Calu3 (cell line): ENCODE results near the gene NCOA1. TPM values are rescaled to one million over a fixed set of nuclear protein-coding genes. Genes with fewer than 3 reads are reported as not detected.
A peak's percentile ranks its signal among the peaks of the same experiment; 100 is the strongest.

Experiments
- BruUV-seq: library from RNA; stranded (reverse); fragments of 400-500 nt; replicated peaks from 2 replicates; lab custom pipeline; 2021; lab: Mats Ljungman, UMichigan
- CTCF ChIA-PET: fragments of 300-600 bp; sonication (Branson Sonifier 250); formaldehyde crosslinking; loops from one replicate; lab custom pipeline; 2022; ENCODE audit warnings: antibody characterized with exemption; lab: Charles Lee
- DNase-seq: peaks from one replicate; pipeline ENCODE4 v3.0.0; 2022
- H3K27ac Mint-ChIP-seq: one replicate; pipeline ENCODE4 v1.8.0; 2022; ENCODE audit warnings: mixed read lengths; ENCODE audit not compliant: unreplicated experiment
- H3K27me3 Mint-ChIP-seq: one replicate; pipeline ENCODE4 v1.8.0; 2022; ENCODE audit warnings: mixed read lengths; ENCODE audit not compliant: unreplicated experiment
- H3K36me3 Mint-ChIP-seq: one replicate; pipeline ENCODE4 v1.8.0; 2022; ENCODE audit warnings: mild to moderate bottlenecking, moderate library complexity, mixed read lengths; ENCODE audit not compliant: insufficient read depth, unreplicated experiment
- H3K4me1 Mint-ChIP-seq: one replicate; pipeline ENCODE4 v1.8.0; 2022; ENCODE audit warnings: mild to moderate bottlenecking, low read depth, mixed read lengths; ENCODE audit not compliant: unreplicated experiment
- H3K4me3 Mint-ChIP-seq: one replicate; pipeline ENCODE4 v1.8.0; 2022; ENCODE audit warnings: mild to moderate bottlenecking, low read depth, moderate library complexity, mixed read lengths; ENCODE audit not compliant: unreplicated experiment
- H3K9me3 Mint-ChIP-seq: one replicate; pipeline ENCODE4 v1.8.0; 2022; ENCODE audit warnings: low read depth, mixed read lengths; ENCODE audit not compliant: unreplicated experiment
- CTCF ChIP-seq: fragments of 200-600 bp; IDR thresholded peaks from one replicate; pipeline ENCODE4 v1.8.0; 2022; ENCODE audit warnings: antibody characterized with exemption; ENCODE audit not compliant: unreplicated experiment
- intact Hi-C: fragments of 100-400 bp; cut with micrococcal nuclease; formaldehyde crosslinking; loops from one replicate; pipeline ENCODE4 v1.10.0; 2022; ENCODE audit not compliant: unreplicated experiment
- total RNA-seq: library from RNA; stranded (reverse); gene quantifications from 2 replicates; pipeline ENCODE4 v1.2.3, GENCODE V29; 2022

The NCOA1 gene
- total RNA-seq, 1 experiment from 2014 or later: 14.8 TPM

- intact Hi-C loops: no loop called here
- Mint-ChIP-seq H3K36me3 (peaks cover 16% of the 10 kb centered on the region), H3K4me1 (peaks cover 7% of the 10 kb centered on the region), H3K27me3 (no peaks in the 10 kb centered on the region), H3K27ac (no peak overlapping the region), H3K4me3 (no peak overlapping the region), H3K9me3 (no peaks in the 10 kb centered on the region)
- TF ChIP-seq CTCF: no peak
- BruUV-seq: no TSS peak
- no peak for DNase-seq
- CTCF ChIA-PET: no interaction called here
Measured at GRCh38 chr2:24788816-24789215, 297.8 kb downstream of the NCOA1 start.

GRCh38 chr2:24791452-24791851, 300.4 kb downstream of the NCOA1 start:
- TF ChIP-seq CTCF: no peak
- BruUV-seq: no TSS peak
- Mint-ChIP-seq H3K4me1 (peaks cover 19% of the 10 kb centered on the region), H3K4me3 (no peak overlapping the region), H3K27ac (no peak overlapping the region), H3K9me3 (no peaks in the 10 kb centered on the region), H3K27me3 (no peaks in the 10 kb centered on the region), H3K36me3 (peaks cover 29% of the 10 kb centered on the region)
- no peak for DNase-seq
- CTCF ChIA-PET: interaction anchor here (0.7 to 2.0 kb wide), 3 partner anchors 12 to 285 kb away, joined by 4 to 14 read pairs (median 7); no protein-coding TSS in a partner anchor
- intact Hi-C loops: no loop called here

- H3K9me3 Mint-ChIP-seq: no peaks in the 10 kb centered on the region
- TSS peak; percentile 83 for BruUV-seq
- intact Hi-C loops: no loop called here
Measured at GRCh38 chr2:24792542-24792873, 301.5 kb downstream of the NCOA1 start.

GRCh38 chr2:24792874-24793760, 302.1 kb downstream of the NCOA1 start, which contains the start of the genes CENPO and PTRHD1:
Gene CENPO (plus strand): TSS chr2:24793425. CDS start chr2:24793920, 495 bp downstream.
Gene PTRHD1 (minus strand): TSS chr2:24793391. CDS start chr2:24793377, 14 bp downstream.
- intact Hi-C loops: no loop called here
- BruUV-seq: no TSS peak
- Mint-ChIP-seq H3K4me1 (peaks cover 35% of the 10 kb centered on the region), H3K4me3 (peak within 1 kb of the TSS; percentile 83), H3K36me3 (peaks cover 44% of the 10 kb centered on the region), H3K27ac (peak within 1 kb of the TSS; percentile 93), H3K27me3 (no peaks in the 10 kb centered on the region), H3K9me3 (no peaks in the 10 kb centered on the region)
- CTCF ChIA-PET: interaction anchor here (0.5 to 2.0 kb wide), 12 partner anchors 14 to 717 kb away, joined by 3 to 14 read pairs (median 4); partner anchors contain the start of gene SF3B6
- peak; percentile 96 for DNase-seq
- TF ChIP-seq CTCF: peak; percentile 77

More at GRCh38 chr2:24792542-24792873, 301.5 kb downstream of the NCOA1 start:
- H3K4me3 Mint-ChIP-seq: peak overlapping the region; percentile 83
- CTCF ChIA-PET: interaction anchor here (0.6 to 2.0 kb wide), 8 partner anchors 13 to 716 kb away, joined by 3 to 14 read pairs (median 4); partner anchors contain the start of gene SF3B6
- TF ChIP-seq CTCF: no peak
- peaks cover 30% of the 10 kb centered on the region for H3K4me1 Mint-ChIP-seq
- no peaks in the 10 kb centered on the region for H3K27me3 Mint-ChIP-seq
- peak overlapping the region; percentile 93 for H3K27ac Mint-ChIP-seq
- no peak for DNase-seq
- peaks cover 38% of the 10 kb centered on the region for H3K36me3 Mint-ChIP-seq
